ENCODE measurements around the gene STRN3.
A peak's percentile ranks its signal among the peaks of the same experiment; 100 is the strongest.
"Not testable (repeated sequence)": the region's sequence is repeated elsewhere in the genome, so short reads cannot be mapped to it uniquely, and the experiment has no call there.

The STRN3 gene

DNA sequence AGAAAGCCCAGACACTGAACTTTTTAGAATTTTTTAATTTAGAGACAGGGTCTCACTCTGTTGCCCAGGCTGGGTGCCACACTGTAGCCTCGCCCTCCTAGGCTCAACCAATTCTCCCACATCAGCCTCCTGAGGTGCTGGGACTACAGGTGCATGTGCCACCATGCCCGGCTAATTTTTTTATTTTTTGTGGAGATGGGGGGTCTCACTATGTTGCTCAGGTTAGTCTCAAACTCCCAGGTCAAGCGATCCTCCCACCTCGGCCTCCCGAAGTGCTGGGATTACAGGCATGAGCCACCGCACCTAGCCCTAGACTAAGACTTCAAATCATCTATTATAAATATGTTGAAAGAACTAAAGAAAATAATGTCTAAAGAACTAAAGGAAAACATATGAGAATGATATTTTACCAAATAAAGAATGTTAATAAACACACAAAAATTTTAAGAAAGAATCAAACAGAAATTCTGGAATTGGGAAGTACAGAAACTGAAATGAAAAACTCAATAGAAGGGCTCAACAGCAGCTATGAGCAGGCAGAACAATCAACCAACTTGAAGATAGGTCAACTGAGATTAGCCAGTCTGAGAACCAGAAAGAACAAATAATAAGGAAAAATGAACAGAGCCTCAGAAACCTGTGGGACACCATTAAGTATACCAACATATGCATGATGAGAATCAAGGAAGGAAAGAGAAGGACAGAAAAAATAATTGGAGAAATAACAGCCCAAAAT is 27.0 kb downstream of the STRN3 start:
- no peak for DNase-seq

DNA sequence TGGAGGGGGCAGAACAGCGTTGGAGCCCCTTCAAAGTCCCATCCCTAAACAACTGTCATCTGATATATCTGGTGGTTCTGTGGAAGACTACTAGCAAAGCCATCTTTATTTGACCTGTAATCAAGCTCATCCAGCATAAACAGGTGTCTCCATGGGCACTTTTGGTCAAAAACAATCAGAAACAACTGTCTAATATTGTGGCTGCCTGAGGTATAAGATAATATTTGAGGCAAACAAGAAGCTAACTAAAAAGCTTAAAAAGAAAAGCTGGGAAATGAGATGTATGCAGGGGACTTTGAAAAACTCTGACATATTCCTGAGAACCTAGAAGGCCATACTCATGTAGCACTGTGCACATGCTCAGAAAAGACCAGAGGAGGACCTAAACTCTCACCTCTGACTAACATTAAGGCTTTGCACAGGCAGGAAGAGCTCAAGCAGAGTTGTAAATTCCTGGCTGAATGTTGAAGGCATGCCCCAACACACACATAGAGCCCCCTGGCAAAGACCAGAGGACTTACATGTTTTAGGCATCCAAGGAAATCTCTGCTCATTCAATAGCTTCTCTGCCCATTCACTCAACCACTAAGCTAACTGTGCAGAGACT is 28.0 kb downstream of the STRN3 start:
- no peak for DNase-seq

DNA sequence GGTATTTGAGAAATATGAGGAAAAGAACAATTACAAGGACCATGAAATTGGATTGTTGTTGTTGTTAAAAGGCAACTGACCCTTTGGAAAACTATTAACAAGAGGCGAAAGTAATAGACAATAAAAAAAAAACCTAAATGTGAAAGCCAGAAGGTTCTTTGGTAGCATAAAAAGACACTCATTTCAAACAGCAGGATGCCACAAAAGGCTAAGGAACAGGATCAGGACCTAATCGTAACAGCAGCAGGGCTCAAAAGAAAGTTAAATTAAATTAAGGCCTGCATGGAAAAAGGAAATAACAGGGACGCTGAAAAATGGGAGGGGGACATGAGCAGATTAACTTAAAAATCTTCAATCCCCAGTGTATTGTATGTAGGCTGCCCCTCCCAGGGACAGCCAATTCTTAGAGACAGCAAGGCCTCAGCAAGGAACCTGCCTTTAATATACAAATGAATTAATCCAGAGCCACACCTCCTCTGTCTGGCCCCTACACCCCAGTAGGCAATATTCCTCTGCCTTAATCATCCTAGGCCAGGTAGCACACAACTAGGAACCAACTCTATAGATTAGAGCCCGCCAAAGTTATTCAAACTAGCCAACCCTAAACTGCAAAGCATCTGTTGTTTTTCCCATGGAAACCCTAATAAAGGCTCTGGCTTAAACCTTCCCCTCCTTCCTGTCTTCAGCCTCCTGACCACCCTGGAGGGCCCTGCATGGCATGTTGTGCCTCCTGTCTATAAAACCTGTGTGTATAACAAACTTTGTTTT is 29.1 kb downstream of the STRN3 start:
- DNase-seq: no peak

DNA sequence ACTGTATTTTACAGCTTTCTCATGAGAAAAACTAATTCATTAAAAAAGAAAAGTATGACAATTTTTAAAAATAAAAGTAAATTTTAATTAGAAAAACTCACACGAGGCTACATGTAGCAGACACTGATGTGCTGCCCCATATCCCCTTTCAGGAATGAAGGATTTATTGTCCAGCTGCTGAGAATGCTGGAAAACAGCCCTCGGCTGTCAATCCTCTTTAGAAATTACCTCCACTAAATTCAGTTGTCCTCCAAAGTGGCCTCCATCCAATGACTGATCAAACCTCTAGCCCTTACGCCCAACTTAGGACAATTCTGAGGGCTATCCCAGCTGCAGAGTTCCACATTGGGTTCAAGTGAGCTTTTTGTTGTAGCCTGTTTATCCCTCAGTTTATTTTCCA is 30.5 kb downstream of the STRN3 start:
- DNase-seq: no peak

DNA sequence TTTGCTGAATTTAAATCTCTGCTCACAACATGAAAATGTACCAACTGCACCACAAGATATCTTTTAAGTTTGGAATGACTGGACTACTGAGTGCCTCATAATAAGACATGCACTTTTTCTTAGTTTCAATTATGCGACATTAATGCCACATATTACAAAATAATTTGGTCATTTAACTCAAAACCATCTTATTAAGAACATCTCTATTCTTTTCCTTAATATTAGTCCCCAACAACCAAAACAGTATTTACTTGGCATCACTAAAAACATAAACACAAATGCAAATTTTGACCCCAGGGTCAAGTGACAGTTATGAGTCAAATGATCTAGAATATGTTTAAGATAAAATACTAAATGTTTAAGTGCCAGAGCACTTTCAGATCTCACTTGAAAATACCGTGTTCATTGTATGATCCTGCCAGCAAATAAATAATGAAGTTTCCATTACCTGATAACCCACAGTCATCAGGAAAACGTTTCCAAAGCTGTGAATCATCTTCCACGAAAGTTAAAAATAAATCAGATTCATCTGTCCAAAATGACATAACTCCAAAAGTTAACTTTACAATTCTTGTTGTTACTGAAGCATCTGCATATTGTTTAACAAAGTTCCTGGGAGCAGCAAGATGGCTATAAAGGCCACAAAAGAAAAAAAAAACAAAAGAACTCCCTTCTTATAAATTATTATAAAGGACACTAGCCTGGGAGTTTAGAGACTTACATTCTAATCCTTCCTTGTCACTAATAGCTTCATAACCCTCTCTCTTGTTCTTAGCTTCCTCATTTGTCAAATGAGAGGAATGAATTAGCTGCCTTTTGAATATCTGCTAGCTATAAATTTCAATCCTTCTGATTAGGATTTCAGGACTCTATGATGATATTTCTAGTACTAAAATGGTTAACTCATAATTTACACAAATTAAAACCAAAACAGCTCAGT is 31.2 kb downstream of the STRN3 start:
- no peak for DNase-seq

DNA sequence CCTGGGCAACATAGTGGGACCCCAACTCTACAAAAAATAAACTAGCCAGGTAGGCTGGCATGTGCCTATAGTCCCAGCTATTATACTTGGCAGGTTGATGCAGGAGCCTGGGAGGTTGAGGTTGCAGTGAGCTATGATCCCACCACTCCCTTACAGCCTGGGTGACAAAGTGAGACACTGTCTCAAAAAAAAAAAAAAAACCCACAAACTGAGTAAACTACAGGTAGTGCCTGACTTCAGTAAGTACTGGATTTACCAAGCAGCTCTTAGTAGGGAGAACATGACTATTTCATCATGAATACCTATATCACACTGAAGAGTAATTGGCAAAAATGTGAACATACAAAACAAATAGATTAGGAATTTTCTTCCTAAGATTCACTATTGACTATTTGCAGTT is 33.1 kb downstream of the STRN3 start:
- no peak for DNase-seq

DNA sequence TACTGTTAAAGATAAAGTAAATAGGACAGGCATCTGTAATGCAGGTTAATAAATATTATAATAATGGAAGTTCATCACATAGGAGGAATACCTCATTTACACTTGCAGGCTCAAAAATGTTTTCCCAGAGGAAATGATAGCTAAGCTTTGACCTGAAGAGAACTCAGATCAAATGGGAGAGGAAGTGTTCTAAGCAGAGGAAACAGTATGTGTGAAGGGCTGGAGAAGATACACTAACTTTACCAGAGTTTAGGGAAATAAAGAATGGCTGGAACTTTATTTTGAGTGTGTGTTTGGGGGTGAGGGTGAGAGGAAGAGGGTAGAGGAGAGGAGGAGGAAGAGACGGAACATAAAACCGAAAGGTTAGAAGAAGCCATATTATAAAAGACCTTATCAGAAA is 34.8 kb downstream of the STRN3 start:
- no peak for DNase-seq

DNA sequence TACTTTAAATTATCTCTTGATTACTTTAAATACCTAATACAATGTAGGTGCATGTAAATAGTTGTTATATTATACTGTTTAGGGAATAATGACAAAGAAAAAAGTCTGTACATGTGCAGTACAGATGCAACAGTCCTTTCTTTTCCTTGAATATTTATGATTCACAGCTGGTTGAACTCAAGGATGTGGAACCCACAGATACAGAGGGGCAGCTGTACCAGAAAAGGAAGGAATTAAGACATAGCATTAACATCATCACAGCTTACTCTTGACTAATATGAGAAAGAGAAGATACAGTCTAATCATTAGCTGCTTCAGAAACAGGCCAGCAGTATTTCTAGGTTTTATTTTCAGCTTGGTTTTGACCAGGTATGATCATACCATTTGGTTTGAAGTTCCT is 35.4 kb downstream of the STRN3 start:
- no peak for DNase-seq

DNA sequence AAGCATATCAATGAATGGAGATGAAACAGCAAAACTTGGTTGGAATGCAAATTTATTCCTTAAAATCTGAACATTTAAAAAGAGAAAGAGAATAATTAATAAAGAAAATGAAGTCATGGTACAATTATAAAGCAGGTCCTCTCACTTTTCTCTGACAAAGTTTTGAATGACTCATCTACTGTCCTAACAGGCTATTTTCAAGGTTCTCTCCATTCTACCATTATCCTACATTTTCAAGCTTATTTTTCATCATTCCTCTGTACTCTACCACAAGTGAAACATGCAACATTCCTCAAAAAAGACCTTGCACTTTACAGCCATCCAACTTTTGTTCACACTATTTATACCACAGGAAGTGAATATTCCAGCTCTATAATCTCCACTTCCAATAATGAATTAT is 37.7 kb downstream of the STRN3 start:
- DNase-seq: no peak

DNA sequence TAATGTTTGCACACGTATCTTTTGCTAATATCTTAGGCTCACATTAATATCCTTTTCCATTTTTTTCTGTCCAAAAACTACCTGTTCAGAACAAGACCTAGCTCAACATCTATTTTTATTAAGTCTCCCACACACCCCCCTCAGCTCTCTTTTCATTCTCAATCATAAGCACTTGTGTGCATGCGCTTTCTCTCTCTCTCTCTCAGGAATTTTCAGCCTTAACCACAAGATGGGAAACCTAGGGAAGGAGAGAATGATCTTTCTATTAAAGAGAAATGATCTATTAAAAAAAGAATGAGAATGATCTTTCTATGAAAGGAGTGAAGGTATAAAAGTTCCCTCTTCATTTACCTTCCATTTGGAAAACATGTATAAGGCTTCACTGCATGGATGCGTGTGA is 40.4 kb downstream of the STRN3 start:
- DNase-seq: no peak

DNA sequence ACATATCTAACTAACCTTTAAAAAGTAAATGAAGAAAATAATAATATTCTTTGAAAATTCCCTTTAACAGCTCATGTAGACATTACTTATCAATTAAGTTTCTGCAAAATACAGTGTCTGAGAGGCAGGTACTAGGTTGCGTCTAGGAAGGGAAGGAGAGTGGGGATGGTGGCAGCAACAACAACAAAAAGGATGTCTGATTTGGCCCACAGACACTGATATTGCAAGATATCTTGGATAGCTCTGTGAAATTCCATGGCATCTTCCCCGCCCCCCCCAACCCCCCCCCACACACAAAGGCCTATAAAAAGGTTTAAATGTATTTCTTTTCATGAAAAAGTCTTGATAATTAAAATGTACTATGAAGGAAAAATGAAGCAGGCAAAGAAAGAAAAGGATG is 42.3 kb downstream of the STRN3 start:
- DNase-seq: no peak

DNA sequence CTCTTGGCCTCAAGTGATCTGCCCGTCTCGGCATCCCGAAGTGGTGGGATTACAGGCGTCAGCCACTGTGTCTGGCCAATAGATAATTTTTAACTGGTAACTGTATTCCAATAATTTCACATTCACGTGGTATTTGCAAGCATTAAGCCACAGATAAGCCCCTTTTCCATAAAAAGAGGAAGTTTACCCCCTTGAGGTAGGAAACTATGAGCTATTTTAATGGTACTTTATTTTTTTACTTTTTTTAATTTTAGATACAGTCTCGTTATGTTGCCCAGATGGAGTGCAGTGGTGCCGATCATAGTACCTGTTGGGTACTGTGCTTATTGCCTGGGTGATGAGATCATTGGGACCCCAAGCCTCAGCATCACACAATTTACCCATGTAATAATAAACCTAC is 43.6 kb downstream of the STRN3 start:
- no peak for DNase-seq

DNA sequence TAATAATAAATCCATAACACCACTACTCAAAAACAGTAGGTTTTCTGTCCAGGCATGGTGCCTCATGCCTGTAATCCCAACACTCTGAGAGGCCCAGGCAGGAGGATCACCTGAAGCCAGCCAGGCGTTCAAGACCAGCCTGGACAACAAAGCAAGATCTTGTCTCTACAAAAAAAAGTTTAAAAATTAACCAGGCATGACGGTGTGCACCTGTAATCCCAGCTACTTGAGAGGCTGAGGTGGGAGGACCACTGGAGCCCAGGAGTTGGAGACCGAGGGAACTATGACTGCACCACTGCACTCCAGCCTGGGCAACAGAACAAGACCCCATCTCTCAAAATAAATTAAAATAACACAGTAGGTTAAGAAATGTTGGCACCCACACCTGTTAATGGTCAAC is 45.2 kb downstream of the STRN3 start:
- DNase-seq: no peak

DNA sequence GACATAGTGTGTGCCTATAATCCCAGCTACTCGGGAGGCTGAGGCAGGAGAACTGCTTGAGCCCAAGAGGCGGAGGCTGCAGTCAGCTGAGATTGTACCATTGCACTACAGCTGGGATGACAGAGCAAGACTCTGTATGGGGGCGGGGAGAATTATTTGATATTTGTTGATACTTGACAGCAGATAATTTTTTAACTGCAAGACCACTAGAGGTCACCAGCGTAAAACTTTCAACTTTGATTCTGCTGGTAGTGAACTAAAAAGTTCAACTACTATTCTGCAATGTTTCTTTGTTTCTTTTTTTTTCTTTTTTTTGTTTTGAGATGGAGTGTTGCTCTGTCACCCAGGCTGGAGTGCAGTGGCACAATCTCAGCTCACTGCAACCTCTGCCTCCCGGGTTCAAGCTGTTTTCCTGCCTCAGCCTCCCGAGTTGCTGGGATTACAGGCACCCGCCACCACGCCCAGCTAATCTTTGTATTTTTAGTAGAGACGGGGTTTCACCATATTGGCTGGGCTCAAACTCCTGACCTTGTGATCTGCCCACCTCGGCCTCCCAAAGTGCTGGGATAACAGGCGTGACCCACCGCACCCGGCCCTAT is 46.0 kb downstream of the STRN3 start:
- peak; percentile 18 for DNase-seq

DNA sequence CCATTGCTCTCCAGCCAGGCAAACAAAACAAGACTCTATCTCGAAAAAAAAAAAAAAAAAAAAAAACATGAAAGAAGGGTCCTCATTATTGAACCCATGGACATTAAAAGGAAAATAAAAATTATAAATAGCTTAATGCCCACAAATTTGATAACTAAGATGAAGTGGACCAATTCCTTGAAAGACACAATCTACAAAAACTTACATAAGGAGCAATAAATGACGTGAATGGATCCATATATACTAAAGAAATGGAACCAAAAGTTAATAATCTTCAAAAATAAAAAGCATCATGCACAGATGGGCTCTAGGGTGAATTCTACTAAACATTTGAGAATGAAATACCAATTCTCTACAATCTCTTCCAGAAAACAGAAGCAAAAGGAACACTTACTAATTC is 48.4 kb downstream of the STRN3 start:
- DNase-seq: no peak

DNA sequence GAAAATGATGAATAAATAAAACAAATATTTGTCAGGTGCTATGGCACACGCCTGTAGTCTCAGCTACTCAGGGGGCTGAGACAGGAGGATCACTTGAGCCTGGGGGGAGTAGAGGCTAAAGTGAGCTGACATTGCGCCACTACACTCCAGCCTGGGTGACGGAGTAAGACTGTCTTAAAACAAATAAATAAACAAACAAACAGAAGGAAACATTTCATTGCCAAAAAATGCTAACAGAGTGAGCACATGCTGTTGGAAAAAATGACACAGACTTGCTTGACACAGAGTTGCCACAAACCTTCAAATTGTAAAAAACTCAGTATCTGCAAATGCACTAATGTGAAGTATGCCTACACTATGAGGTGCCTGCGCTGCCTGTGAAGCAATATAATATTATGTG is 51.6 kb downstream of the STRN3 start:
- no peak for DNase-seq

DNA sequence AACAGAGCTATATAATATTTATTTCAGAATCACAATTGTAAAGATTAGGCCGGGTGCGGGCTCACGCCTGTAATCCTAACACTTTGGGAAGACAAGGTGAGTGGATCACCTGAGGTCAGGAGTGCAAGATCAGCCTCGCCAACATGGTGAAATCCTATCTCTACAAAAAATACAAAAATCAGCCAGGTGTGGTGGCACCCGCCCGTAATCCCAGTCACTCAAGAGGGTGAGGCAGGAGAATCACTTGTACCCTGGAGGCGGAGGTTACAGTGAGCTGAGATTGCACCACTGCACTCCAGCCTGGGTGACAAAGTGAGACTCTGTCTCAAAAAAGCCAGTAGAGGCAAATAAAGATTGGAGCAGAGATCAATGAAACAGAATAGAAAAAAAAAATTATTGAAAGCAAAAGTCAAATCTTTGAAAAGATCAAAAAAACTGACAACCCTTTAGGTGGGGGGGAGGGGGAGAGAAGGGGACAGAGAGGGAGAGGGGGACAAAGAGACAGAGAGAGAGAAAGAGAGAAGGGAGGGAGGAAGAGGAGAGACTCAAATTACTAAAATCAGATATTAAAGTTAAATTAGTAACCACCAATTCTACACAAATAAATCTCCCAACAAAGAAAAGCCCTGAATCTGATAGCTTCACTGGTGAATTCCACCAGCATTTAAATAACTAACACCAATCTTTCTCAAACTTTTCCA is 53.1 kb downstream of the STRN3 start:
- no peak for DNase-seq

DNA sequence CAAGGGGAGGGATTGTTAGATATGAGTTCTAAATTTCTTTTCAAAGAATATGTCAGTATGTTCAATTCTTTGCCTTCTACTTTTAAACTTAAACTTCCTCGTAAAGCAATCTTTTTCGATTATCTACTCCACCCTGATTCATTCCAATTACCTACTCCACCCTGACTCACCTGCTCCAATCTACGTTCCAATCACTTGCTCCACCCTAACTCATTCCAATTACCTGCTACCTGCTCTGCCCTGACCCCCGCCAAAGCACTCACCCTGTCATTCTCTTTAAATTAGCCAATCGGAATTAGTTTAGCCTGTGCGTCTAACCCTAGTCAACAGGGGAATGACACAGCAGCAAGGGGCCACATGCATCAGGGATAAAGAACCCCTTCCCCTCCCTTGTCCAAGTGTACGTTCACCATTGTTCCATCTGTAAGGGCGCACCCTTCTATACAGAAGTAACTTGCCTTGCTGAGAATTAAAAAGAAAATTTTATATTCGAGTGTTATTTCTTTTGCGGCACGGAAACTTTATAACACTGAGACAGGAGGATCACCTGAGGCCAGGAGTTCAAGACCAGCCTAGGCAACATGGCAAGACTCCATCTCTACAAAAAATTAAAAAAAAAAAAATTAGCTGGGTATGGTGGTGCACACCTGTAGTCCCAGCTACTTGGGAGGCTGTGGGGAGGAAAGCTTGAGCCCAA is 54.0 kb downstream of the STRN3 start:
- not testable (repeated sequence) for DNase-seq

DNA sequence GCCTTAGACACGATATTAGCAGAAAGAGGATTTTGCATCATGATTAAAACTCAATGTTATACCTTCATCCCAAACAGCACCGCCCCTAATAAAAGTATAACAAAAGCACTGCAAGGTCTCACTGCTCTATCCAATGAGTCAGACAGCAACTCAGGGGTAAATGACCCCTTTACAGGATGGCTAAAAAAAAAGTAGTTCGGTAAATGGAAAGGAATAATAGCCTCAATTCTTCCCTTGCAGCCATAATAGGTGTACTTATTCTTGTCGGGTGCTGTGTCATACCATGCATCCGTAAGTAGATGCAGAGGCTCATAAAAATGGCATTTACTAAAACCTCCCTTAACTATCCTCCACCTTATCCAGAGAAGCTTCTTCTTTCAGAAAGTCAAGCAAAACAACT is 54.6 kb downstream of the STRN3 start:
- no peak for DNase-seq

DNA sequence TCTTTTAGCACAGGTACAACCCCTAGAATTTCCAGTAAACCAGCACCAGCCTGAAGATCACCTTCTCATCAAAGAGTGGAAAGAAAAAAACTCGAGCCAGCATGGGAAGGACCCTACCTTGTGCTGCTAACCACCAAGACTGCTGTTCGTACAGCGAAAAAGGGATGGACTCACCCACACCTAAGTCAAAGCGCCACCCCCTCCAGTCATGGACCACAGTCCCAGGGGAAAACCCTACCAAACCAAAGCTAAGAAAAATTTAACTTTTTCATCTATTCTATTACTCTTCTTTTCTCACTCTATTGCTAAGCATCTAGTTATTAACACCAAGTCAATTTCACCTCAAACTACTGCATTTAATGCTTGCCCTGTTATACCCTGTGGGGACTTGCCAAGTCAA is 56.4 kb downstream of the STRN3 start:
- peak; percentile 17 for DNase-seq

DNA sequence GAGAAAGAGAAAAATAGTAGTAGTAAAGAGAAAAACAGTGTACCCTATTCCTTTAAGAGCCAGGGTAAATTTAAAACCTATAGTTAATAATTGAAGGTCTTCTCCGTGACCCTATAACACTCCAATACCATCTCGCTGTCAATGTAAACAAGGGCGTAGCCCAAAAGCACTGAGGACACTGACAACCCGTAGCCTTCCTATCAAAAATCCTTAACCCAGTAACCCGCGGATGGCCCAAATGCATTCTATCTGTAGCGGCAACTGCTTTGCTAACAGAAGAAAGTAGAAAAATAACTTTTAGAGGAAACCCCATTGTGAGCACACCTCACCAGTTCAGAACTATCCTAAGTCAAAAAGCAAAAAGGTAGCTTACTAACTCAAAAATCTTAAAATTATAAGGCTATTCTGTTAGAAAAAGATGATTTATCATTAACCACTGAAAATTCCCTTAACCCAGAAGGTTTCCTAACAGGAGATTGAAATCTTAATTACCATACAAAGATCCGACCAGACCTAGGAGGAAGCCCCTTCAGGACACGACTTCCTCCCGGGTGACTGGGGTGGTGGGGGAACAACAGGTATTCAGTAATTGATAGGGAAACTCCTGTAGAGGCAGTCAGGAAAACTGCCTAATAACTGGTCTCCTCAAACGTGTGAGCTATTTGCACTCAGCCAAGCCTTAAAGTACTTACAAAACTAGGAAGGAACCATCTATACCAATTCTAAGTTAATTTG is 58.6 kb downstream of the STRN3 start:
- not testable (repeated sequence) for DNase-seq
